Muscle of leg (tissue), 11 donors: ENCODE data around the gene PCDH9. TPM values are rescaled to one million over a fixed set of nuclear protein-coding genes. Genes with fewer than 3 reads are reported as not detected.
A peak's percentile ranks its signal among the peaks of the same experiment; 100 is the strongest.

ENCODE experiments used
- DNase-seq: peaks from one replicate; pipeline ENCODE4 v3.0.0; 2013
- H3K27ac ChIP-seq: one replicate; pipeline ENCODE4 v1.5.1; 2013; ENCODE audit warnings: mild to moderate bottlenecking, low read length, control low read depth
- H3K27me3 ChIP-seq: one replicate; pipeline ENCODE4 v1.6.1; 2013; ENCODE audit warnings: low read length; ENCODE audit not compliant: control insufficient read depth, insufficient read depth
- H3K36me3 ChIP-seq: one replicate; pipeline ENCODE4 v1.6.1; 2013; ENCODE audit warnings: low read length; ENCODE audit not compliant: control insufficient read depth, insufficient read depth
- H3K4me1 ChIP-seq: one replicate; pipeline ENCODE4 v1.6.1; 2013; ENCODE audit warnings: low read length; ENCODE audit not compliant: control insufficient read depth, insufficient read depth
- H3K4me3 ChIP-seq: one replicate; pipeline ENCODE4 v1.5.1; 2013; ENCODE audit warnings: low read length, control low read depth
- H3K9me3 ChIP-seq: replicated peaks from 2 replicates; pipeline ENCODE4 v1.6.1; 2013; ENCODE audit warnings: low read depth, low read length; ENCODE audit not compliant: control insufficient read depth
- WGBS: methylation state at CpG from one replicate; pipeline ENCODE4 v1.1.5; 2013; ENCODE audit warnings: missing lambda C conversion rate; ENCODE audit not compliant: insufficient coverage; 5-methylcytosine and 5-hydroxymethylcytosine counted together
- polyA plus RNA-seq, 8 donors: library from polyadenylated mRNA; unstranded; fragments of 120-200 nt; gene quantifications; one replicate each; pipeline versions ENCODE4 v1.2.1 to v1.2.3, GENCODE V29; 2013; ENCODE audit warnings: inconsistent platforms in 1 of 8, low replicate concordance in 1 of 8; ENCODE audit not compliant: insufficient read length in 8 of 8, insufficient read depth in 1 of 8
- total RNA-seq: library from RNA; stranded (reverse); fragments of 120-200 nt; gene quantifications from one replicate; pipeline ENCODE4 v1.2.4, GENCODE V29; 2013

PCDH9 gene
- total and polyA plus RNA-seq, 9 donors: 1.7 to 8.3 (median 3.1) TPM

GRCh38 chr13:66704110-66704509 is 526.0 kb downstream of the PCDH9 start:
- no peaks in the 10 kb centered on the region for H3K36me3 ChIP-seq
- H3K27ac ChIP-seq: no peak overlapping the region
- H3K4me3 ChIP-seq: no peak overlapping the region
- no peaks in the 10 kb centered on the region for H3K4me1 ChIP-seq
- DNase-seq: no peak
- WGBS: no CpG with 5 or more reads among the region's 2 CpGs
- no peaks in the 10 kb centered on the region for H3K27me3 ChIP-seq
- H3K9me3 ChIP-seq: no peaks in the 10 kb centered on the region

- WGBS: 79% methylated on average over 2 of the region's 3 CpGs
- H3K27me3 ChIP-seq: no peaks in the 10 kb centered on the region
- no peak overlapping the region for H3K4me3 ChIP-seq
- no peaks in the 10 kb centered on the region for H3K4me1 ChIP-seq
- H3K36me3 ChIP-seq: no peaks in the 10 kb centered on the region
- no peak for DNase-seq
- no peaks in the 10 kb centered on the region for H3K9me3 ChIP-seq
- no peak overlapping the region for H3K27ac ChIP-seq
Measured at GRCh38 chr13:66703597-66703996, 526.5 kb downstream of the PCDH9 start.

GRCh38 chr13:66700117-66700601 is 530.0 kb downstream of the PCDH9 start:
- no CpG with 5 or more reads among the region's 8 CpGs for WGBS
- no peaks in the 10 kb centered on the region for H3K4me1 ChIP-seq
- no peak overlapping the region for H3K27ac ChIP-seq
- H3K27me3 ChIP-seq: no peaks in the 10 kb centered on the region
- DNase-seq: no peak
- H3K4me3 ChIP-seq: no peak overlapping the region
- H3K36me3 ChIP-seq: no peaks in the 10 kb centered on the region
- H3K9me3 ChIP-seq: no peaks in the 10 kb centered on the region

GRCh38 chr13:66693656-66694055 is 536.5 kb downstream of the PCDH9 start:
- H3K4me1 ChIP-seq: no peaks in the 10 kb centered on the region
- H3K27me3 ChIP-seq: no peaks in the 10 kb centered on the region
- peak; percentile 57 for DNase-seq
- no peaks in the 10 kb centered on the region for H3K36me3 ChIP-seq
- no peaks in the 10 kb centered on the region for H3K9me3 ChIP-seq
- no peak overlapping the region for H3K27ac ChIP-seq
- no peak overlapping the region for H3K4me3 ChIP-seq

GRCh38 chr13:66691149-66691548 is 539.0 kb downstream of the PCDH9 start:
- Histone ChIP-seq H3K27ac (no peak overlapping the region), H3K4me3 (no peak overlapping the region), H3K27me3 (no peaks in the 10 kb centered on the region), H3K4me1 (no peaks in the 10 kb centered on the region), H3K36me3 (no peaks in the 10 kb centered on the region), H3K9me3 (no peaks in the 10 kb centered on the region)
- no CpG with 5 or more reads among the region's 3 CpGs for WGBS
- no peak for DNase-seq

GRCh38 chr13:66689628-66690027 is 540.5 kb downstream of the PCDH9 start:
- Histone ChIP-seq H3K36me3 (no peaks in the 10 kb centered on the region), H3K27ac (no peak overlapping the region), H3K4me3 (no peak overlapping the region), H3K9me3 (peaks cover 9% of the 10 kb centered on the region), H3K27me3 (no peaks in the 10 kb centered on the region), H3K4me1 (no peaks in the 10 kb centered on the region)
- peak; percentile 74 for DNase-seq
- WGBS: 5% methylated on average over 2 of the region's 4 CpGs

- no CpG with 5 or more reads among the region's 4 CpGs for WGBS
- Histone ChIP-seq H3K4me1 (no peaks in the 10 kb centered on the region), H3K27ac (no peak overlapping the region), H3K9me3 (peaks cover 9% of the 10 kb centered on the region), H3K36me3 (no peaks in the 10 kb centered on the region), H3K27me3 (no peaks in the 10 kb centered on the region), H3K4me3 (no peak overlapping the region)
- peak; percentile 34 for DNase-seq
Measured at GRCh38 chr13:66689037-66689619, 541.0 kb downstream of the PCDH9 start.

- no peaks in the 10 kb centered on the region for H3K27me3 ChIP-seq
- H3K4me1 ChIP-seq: no peaks in the 10 kb centered on the region
- no peak overlapping the region for H3K27ac ChIP-seq
- no peaks in the 10 kb centered on the region for H3K36me3 ChIP-seq
- DNase-seq: peak; percentile 43
- 38% methylated on average over 1 of the region's 1 CpG for WGBS
- no peak overlapping the region for H3K4me3 ChIP-seq
- H3K9me3 ChIP-seq: peaks cover 9% of the 10 kb centered on the region
Measured at GRCh38 chr13:66681403-66681802, 548.7 kb downstream of the PCDH9 start.

- DNase-seq: peak; percentile 60
- Histone ChIP-seq H3K9me3 (peaks cover 1% of the 10 kb centered on the region), H3K4me1 (no peaks in the 10 kb centered on the region), H3K27me3 (no peaks in the 10 kb centered on the region), H3K36me3 (no peaks in the 10 kb centered on the region), H3K27ac (no peak overlapping the region), H3K4me3 (no peak overlapping the region)
- no CpG with 5 or more reads among the region's 1 CpG for WGBS
Measured at GRCh38 chr13:66680031-66680430, 550.1 kb downstream of the PCDH9 start.

- H3K27me3 ChIP-seq: no peaks in the 10 kb centered on the region
- WGBS: no CpG with 5 or more reads among the region's 4 CpGs
Measured at GRCh38 chr13:66675620-66676019, 554.5 kb downstream of the PCDH9 start.

GRCh38 chr13:66673401-66673800 is 556.7 kb downstream of the PCDH9 start:
- Histone ChIP-seq H3K27ac (no peak overlapping the region), H3K27me3 (no peaks in the 10 kb centered on the region), H3K4me3 (no peak overlapping the region), H3K36me3 (no peaks in the 10 kb centered on the region), H3K4me1 (no peaks in the 10 kb centered on the region), H3K9me3 (no peaks in the 10 kb centered on the region)
- no CpG with 5 or more reads among the region's 1 CpG for WGBS
- DNase-seq: peak; percentile 17

More at GRCh38 chr13:66675620-66676019, 554.5 kb downstream of the PCDH9 start:
- no peak for DNase-seq
- Histone ChIP-seq H3K4me1 (no peaks in the 10 kb centered on the region), H3K36me3 (no peaks in the 10 kb centered on the region), H3K4me3 (no peak overlapping the region), H3K9me3 (no peaks in the 10 kb centered on the region), H3K27ac (no peak overlapping the region)
